GM19452 (cell line): ENCODE measurements around the gene CCNL1.
"Not testable (repeated sequence)": the region's sequence is repeated elsewhere in the genome, so short reads cannot be mapped to it uniquely, and the experiment has no call there.

ENCODE experiments used
- ATAC-seq: cut with Tn5 transposase; IDR thresholded peaks from one replicate; pipeline ENCODE4 v1.9.1; 2021; ENCODE audit not compliant: unreplicated experiment

Gene CCNL1

GRCh38 chr3:157172746-157173145 lies 12.8 kb upstream of the CCNL1 start:
- ATAC-seq: no peak

- ATAC-seq: no peak
These were observed 10.9 kb upstream of the CCNL1 start for GRCh38 chr3:157170861-157171260.

- ATAC-seq: no peak
These were observed 7.6 kb upstream of the CCNL1 start for GRCh38 chr3:157167371-157168042.

GRCh38 chr3:157166561-157166960 lies 6.6 kb upstream of the CCNL1 start:
- peak; percentile 71 for ATAC-seq

GRCh38 chr3:157166115-157166514 lies 6.2 kb upstream of the CCNL1 start:
- no peak for ATAC-seq

GRCh38 chr3:157163217-157163953 lies 3.4 kb upstream of the CCNL1 start:
- no peak for ATAC-seq

GRCh38 chr3:157162620-157163019 lies 2.7 kb upstream of the CCNL1 start:
- not testable (repeated sequence) for ATAC-seq

GRCh38 chr3:157160658-157161424 lies 894 bp upstream of the CCNL1 start:
- ATAC-seq: peak; percentile 37

GRCh38 chr3:157159037-157159761 lies 748 bp downstream of the CCNL1 start:
- peak; percentile 42 for ATAC-seq

- no peak for ATAC-seq
These were observed 2.1 kb downstream of the CCNL1 start for GRCh38 chr3:157157836-157158235.

GRCh38 chr3:157156837-157157635 lies 2.9 kb downstream of the CCNL1 start:
- no peak for ATAC-seq

GRCh38 chr3:157155591-157155990 lies 4.4 kb downstream of the CCNL1 start:
- ATAC-seq: no peak

- no peak for ATAC-seq
These were observed 5.2 kb downstream of the CCNL1 start for GRCh38 chr3:157154563-157155330.

- no peak for ATAC-seq
These were observed 7.0 kb downstream of the CCNL1 start for GRCh38 chr3:157152930-157153329.

- no peak for ATAC-seq
These were observed 7.5 kb downstream of the CCNL1 start for GRCh38 chr3:157152438-157152837.

- no peak for ATAC-seq
These were observed 8.3 kb downstream of the CCNL1 start for GRCh38 chr3:157151627-157152026.

- no peak for ATAC-seq
These were observed 8.8 kb downstream of the CCNL1 start for GRCh38 chr3:157151151-157151550.

- no peak for ATAC-seq
These were observed 10.7 kb downstream of the CCNL1 start for GRCh38 chr3:157149136-157149696.

GRCh38 chr3:157148196-157148889 lies 11.6 kb downstream of the CCNL1 start:
- no peak for ATAC-seq
